GM21390 (cell line): ENCODE data around the gene STEEP1.

Source experiments
- ATAC-seq: cut with Tn5 transposase; IDR thresholded peaks from one replicate; pipeline ENCODE4 v1.9.1; 2021; ENCODE audit not compliant: unreplicated experiment

Gene STEEP1

DNA sequence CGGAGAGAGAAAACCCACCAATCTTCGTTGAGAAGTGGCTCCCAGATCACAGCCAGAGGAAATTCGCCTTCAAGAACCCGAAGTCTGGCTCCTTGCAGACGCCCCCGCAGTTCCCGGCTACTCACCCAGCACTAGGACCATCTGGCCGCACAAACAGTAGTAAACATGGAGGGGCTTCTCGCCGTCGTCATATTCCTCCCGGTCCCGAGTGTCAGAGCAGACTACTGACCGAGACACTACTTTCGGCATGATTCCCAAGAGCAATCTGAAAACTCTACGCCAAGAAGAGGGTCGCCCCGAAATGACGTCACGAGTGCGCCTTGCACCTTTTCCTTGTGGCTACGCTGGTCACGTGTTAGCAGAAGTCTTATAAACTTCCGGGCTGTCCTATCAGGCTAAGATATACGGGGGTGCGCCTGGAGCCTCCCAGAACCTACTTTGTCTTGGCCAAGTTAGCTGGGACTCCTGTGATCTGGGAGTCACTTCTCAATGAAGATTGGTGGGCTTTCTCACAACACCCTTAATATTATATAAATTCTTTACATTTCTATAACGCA lies at the start of gene STEEP1:
Gene STEEP1 (minus strand): TSS at position 303 of the 557 bp plus-strand sequence. CDS start 54 bp downstream, at position 249.
- ATAC-seq = peak; percentile 97

DNA sequence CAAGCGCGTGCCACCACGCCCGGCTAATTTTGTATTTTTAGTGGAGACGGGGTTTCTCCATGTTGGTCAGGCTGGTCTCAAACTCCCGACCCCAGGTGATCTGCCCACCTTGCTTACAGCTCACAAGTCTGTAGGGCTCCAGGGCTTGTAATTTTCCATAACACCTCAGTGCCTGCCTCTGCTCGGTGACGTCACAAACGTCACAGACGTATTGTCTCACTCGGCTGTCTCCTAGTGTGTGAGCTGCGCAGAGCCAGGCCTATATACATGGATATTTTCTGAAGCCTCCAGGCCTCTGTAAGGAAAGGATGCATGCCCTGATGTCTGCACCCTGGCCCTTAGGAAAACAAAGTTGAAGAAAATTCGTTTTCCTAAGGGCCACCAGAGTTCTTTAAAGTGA lies 49.6 kb upstream of the STEEP1 start:
- no peak for ATAC-seq

DNA sequence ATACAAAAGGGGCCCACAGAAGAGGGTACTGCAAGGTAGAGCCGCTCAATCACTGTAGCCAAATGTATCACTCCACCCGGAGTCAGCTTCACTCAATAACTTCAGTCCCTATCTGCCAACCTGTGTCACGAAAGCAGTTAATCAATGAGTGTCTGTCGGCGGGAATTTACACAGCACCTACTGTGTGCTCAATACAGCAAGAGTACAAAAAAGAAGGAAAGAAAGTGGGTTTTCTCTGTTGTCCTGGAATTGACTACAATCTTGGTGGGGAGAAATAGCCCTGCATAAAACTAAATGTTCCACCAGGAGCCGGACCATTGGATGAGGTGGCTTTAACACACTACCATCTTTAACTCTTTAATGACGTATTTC lies 41.8 kb upstream of the STEEP1 start:
- no peak for ATAC-seq

DNA sequence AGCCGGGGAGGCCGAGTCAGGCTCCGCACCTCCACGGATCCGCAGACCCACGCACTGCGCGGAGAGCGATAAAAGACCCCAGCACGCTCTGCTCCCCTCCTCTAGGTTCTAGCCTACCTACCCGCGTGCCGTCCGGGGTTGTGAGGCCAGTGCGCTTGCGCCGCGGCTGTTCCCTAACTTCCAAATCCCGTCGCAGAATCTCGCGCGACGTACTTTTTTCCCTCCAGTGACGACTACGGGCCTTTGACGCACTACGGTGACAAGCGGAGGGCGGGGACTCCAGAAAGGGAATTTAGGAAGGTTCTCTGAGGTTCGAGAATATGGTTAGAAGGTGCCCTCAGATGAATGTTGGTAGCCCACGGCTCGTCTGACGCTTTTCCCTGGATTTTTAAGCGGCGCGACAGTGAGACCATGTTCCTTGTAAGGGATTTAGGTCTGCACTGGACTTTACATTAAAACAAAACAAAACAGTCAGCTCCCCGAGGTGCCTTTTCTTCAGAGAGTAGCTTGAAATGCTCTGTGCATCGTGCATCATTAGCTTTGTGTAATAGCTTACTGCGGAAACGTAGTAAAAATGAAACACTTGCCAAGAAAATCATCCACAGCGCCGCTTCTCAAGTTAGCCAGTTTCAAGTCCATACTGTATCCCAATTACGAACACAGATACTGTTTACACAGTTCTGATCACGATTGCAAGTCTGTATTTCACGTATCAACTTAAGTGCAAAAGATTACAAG lies 41.2 kb upstream of the STEEP1 start, which contains the start of gene NKRF:
Gene NKRF (minus strand): TSS at position 145 of the 738 bp plus-strand sequence.
- ATAC-seq = peak; percentile 82

DNA sequence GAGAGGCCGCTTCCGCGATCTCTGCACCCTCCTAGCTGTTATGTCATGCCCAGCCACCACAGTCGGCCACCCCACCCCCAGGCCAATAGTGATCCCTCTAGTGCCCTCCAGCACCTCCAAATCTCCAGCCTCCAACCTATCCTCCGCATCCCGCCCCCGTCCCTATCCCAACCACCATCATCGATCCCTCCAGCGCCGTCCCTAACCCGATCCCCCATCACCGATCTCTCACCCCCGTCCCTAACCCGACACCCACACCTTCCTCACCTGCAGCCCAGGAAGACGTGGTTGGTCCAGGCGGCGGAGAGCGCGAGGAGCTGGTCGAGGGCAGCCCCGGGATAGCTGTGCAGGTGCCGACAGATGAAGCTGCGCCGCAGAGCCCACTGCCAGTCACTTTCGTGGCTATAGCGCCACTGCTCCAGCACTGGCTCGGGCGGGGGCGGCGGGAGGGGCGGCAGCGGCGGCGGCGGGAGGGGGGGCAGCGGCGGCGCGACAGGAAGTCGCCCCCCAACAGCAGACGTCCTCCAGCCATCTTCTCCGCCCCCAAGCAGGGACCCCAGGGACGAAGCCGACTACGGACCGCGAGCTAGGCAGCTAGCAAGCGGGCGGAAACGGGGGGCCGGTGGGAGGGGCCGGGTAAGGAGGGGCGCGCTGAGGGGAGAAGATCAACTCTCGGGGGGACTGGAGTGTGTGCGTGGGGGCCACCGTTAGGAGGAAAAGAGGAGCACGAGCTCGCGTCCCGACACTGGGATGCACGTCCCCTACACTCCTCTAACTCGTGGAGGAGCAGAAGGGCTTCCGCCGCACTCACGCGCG lies 40.5 kb upstream of the STEEP1 start:
- peak; percentile 36 for ATAC-seq

DNA sequence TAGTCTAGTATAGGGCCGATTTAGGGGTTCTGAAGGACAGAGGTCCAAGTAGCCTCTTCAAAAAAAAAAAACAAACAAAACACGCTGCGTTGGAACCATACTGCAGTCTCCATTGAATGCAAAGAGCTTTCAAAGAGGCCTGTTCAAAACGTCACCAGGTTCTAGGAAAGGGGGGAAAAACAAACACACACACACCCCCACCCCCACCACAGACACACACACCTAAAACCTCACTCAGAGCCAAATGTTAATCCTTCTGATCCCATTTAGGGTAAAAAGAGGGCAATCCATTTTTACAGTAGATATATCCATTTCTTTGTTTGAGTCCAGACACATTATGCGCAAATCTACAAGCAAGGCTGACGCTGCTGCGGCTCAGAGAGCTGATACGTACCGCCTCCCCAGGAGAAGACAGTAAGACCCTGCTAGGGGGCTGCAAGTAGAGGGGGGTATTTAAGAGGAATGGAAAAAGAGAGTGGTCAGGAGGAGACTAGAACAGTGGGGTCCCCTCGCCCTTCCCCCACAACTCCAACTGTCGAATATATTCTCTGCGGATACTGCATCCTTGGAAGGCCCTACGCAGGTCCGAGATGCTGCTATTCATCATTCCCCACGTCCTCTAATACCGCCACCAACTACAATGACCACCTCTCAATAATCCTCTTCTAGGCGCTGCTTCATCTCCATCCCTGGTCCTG lies 39.7 kb upstream of the STEEP1 start:
- no peak for ATAC-seq

DNA sequence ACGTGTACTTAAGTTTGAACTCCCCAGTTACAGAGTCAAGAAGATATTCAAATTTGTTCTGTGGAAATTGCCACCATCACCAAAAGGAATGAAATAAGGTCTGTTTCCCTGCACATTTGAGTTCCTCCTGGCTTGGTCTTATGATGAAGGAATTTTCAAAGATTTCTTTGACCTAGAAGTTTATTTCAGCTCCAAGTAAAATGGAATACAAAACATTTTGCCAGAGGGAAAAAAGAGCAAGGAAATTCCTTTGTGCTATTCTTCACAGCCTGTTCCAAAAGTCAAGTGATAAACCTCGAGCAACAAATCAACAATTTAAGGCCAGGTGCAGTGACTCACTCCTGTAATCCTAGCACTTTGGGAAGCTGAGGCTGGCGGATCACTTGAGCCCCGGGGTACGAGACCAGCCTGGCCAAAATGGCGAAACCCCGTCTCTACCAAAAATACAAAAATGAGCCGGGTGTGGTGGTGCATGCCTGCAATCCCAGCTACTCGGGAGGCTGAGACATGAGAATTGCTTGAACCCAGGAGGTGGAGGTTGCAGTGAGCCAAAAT lies 37.6 kb upstream of the STEEP1 start:
- ATAC-seq = no peak

DNA sequence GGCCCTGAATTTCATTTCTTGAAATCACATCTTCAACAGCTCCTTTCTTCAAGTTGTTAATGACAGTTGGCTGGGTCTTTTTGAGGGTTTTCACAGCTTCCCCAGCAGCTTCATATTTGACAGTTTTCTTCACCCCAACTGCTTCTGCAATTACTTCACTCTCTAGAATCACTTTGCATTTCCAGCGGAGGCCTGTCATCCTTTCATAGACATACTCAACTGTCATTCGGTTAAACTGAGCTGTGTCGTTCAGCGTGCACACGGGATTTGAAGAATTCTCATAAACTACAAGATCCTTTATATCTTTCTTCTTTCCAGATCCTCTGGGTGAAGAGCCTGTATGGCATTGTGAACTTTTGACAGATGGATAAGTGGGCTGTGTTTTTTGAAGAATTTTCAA lies 24.6 kb upstream of the STEEP1 start:
- ATAC-seq = no peak

DNA sequence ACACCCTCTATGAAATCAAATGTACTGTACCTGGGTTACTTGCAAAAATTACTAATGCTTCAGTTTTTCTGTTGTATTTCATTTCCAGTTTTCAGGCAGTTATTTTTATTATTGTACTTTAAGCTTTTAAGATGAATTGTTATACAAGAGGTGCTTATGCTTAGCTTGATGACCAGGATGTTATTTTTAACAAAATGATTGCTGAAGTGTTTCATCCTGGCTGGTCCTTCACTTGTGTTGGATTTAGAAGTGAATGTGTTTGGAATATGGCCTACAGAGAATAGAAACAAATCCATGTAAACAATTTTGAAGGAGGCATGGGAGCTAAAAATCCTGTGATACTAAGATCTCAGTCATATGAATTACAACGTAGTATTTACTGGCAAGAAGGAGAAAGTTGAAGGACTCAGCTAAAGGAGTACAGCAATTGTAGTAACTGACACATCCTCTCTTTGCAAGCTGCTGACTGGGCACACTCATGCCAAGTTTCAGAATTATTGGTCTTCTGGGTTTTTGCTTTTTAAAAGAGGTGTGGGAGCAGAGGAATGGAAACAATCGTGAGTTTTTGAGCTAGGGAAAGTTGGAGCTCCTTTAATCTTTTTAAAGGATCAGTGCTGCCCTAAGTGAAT lies 18.3 kb upstream of the STEEP1 start:
- ATAC-seq = no peak

DNA sequence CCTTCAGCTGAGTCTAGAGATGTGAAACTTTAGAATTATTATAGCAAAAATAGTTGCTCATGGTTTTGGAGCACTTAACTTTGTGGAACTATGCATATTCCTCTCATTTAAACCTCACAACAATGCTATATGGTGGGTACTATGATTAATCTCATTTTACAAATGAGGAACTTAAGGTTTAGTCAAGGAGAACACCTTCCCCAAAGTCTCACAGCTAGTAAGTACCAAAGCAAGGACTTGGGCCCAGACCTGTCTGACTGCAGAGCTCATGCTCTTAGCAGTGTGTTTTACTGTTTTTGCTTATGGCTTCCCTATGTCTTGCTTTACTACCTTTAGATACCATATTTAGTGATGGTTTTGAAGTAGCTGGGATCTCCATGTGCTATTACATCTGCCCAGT lies 14.2 kb upstream of the STEEP1 start:
- ATAC-seq = no peak

DNA sequence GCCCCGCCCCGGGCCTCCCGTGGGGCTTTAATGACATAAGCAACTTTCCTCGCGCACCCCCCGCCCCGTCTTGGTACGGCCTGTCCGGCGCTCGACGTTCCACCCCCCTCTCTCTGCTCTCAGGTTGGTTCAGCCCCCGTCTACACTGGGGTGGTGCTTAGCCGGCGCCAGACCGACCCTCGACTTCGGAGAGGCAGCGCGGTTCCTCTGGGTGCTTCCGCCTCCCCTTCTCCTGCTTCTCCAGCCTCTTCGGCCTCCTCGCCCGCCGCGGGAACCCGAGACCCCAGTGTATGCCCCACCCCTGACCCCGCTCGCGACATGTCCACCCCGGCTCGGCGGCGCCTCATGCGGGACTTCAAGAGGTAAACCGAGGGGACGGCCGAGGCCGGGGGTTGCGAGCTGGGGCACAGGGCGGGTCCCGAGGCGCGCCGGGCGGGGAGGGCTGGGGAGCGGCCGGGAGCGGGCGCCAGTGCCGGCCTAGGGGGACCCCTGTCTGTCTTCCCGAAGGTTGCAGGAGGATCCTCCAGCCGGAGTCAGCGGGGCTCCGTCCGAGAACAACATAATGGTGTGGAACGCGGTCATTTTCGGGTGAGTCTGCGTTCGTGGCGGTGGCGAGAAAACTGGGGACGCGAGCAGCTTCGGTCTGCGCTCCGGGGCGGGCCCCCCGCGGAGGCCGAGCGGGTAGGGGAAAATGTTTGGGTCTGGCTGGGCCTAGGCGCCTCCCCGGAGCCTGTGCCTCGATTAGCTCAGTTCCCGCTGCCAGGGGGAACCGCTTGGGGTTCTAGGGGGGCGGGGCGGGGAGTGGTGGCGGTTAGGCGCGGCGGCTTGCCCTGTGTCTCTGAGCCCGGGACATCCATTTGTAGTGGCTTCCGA lies 9.4 kb upstream of the STEEP1 start, which contains the start of gene UBE2A:
Gene UBE2A (plus strand): TSS at position 170 of the 873 bp plus-strand sequence. CDS start 149 bp downstream, at position 319.
- ATAC-seq = peak; percentile 82

DNA sequence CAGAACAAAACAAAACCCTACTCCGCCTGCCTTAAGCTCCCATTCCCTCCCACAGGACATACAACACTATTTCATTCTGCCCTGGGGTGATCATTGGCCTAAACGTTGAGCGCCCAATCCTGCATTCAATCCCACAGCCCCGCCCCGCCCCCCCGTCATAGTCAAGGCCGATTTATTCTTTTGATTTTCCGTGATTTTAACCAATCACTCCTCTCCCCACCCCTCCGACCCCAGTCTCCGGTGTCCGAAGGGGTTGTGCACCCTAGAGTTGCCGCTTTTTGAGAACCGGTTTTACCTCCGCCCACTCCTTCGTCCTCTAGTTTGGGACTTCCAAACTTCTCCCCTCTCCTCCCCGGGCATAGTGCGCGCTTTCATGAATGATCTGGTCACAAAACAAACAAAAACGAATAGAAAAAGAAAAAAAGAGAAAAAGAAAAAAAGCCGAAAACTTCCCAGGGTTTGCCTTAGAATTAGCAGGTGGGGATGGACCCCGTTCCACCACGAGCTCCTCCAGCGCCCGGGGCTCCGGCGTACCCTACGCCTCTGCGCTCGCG lies 8.7 kb upstream of the STEEP1 start:
- ATAC-seq = peak; percentile 77

DNA sequence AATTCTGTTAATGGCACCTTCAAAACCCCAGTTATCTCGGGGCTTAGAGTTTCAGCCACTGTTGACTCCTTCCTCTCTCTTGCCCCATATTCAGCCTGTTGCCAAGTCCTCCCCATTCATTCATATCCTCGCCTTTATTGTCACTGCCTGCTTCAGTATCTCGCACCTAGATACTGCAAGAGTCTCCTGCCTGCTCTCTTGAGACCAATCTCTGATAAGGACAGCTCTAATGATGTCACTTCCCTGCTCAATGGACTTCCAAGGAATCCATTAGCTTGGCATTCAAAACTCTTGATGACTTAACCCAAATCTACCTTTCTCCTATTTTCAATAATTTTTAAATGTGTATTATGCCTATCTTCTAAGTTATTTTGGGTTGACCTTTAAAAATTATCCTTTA lies 8.0 kb upstream of the STEEP1 start:
- ATAC-seq = no peak

DNA sequence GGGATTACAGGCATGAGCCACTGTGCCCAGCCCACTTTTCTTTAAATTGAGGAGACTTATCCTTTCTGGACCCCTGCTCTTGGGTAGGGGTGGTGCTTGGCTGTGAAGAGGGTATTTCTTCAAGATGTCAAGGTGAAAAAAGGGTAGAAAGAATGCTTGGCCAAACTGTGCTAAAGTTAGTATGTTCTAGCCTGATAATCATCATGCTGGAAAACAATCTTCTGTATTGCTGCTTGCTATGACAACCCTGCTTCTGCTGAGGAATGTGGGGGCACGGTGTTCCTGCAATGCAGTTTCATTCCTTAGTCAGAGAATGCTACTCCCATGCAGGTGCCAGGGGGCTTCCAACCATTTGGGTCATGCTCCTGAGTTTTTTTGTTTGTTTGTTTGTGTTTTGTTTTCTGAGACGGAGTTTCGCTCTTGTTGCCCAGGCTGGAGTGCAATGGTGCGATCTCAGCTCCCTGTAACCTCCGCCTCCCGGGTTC lies 5.2 kb upstream of the STEEP1 start:
- ATAC-seq = no peak

DNA sequence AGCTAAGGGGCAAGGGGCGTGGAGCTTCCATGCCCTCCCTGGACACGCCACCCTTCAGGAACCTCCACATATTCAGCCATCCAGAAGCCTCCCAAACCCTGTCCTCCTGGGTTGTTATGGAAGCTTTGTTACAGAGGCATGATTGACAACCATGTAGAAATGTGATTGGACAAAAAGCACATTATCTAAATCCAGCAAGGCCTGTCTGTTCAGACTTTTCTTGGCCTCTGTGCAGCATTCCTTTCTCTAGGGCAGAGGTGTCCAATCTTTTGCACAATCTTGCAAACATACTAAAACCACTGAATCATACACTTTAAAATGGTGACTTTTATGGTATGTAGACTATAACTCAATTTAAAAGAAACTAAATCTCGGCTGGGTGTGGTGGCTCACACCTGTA lies 12.7 kb downstream of the STEEP1 start:
- no peak for ATAC-seq

DNA sequence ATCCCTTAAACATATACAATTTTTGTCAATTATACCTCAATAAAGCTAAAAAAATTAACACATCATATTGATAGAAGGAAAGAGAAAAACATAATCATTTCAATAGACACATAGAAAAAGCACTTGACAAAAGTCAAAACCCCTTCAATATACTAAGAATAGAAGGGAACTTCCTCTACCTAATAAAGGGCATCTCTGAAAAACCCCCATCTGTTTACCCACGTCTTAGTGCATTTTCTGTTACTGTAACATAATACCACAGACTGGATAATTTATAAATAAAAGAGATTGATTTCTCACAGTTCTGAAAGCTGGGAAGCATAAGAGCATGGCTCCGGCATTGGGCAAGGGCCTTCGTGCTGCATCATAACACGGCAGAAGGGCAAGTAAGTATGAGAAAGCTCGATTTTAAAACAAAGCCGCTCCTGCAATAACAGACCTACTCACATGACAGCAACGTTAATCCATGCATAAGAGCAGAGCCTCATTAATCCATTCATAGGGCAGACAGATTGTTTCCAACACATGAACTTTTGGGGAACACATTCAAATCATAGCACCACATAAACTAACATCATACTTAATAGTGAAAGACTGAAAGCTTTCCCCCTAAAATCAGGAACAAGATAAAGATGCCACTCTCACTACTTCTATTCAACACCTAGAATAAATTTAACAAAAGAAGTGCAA lies 15.7 kb downstream of the STEEP1 start:
- ATAC-seq = no peak

DNA sequence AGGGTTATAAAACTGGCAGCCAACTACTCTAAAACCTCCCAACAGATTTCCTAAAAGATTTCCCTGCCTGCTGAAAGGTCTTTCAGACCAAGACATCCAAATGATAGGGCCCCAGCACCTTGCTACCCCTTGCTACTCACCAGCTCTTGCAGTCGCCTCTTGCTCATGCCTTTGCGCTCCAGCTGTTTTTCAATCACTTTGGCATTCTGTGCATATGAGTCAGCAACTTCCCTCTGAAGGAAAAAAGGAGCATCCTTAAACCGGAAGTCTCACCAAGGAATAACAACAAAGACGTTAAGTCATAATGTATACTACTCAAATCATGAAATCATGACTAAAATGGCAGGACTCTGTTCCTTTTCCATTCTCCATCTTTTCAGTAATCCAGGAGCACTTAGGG lies 24.0 kb downstream of the STEEP1 start:
- no peak for ATAC-seq

DNA sequence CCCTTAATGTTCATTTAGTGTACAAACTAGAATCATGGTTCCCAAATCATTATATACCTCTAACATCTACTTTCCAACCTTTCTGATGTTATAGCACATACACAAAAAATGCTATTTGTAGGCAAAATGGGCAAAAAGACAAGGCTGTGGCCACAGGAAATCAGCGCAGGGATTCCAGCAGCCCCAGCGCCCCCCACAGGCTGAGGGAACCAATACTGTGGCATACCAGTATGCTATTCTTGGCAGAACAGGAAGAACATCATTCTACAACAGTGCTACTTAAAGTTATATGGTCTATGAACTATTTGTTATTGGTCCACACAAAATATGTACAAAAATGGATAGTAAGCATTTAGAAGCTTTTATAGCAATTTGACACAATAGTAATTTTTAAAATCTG lies 25.3 kb downstream of the STEEP1 start:
- ATAC-seq = no peak
